UCSD-AML1 (cell line): ENCODE data around the gene PLEKHS1.
A peak's percentile ranks its signal among the peaks of the same experiment; 100 is the strongest.
"Not testable (repeated sequence)": the region's sequence is repeated elsewhere in the genome, so short reads cannot be mapped to it uniquely, and the experiment has no call there.

ENCODE experiments used
- DNase-seq: peaks from one replicate; lab custom pipeline; 2025; ENCODE audit not compliant: unreplicated experiment; lab: John Stamatoyannopoulos, UW

Gene PLEKHS1

DNA sequence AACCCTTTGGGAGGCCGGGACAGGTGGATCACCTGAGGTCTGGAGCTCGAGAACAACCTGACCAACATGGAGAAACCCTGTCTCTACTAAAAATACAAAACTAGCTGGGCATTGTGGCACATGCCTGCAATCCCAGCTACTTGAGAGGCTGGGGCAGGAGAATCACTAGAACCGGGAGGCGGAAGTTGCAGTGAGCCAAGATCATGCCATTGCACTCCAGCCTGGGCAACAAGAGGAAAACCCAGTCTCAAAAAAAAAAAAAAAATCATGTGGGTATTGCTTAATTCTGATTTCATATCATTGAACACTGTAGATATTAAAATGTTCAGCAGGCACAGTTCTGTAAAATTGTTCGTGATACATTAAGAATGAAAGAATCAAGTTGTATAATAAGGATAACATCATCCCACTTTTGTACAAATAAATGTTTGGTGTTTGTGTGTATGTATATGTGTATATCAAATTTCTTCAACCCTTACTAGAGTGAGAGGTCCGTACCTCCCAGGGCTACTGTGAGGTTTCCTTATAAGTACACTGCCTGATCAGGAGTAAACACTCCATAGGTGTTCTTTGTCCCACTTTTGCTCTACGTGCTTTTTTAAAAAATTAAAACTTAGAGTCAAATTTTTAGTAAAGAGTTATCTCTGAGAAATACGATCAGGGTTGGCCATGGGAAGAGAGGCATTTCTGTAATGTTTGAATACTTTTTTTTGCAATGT, 31.7 kb downstream of the PLEKHS1 start:
- DNase-seq = no peak

DNA sequence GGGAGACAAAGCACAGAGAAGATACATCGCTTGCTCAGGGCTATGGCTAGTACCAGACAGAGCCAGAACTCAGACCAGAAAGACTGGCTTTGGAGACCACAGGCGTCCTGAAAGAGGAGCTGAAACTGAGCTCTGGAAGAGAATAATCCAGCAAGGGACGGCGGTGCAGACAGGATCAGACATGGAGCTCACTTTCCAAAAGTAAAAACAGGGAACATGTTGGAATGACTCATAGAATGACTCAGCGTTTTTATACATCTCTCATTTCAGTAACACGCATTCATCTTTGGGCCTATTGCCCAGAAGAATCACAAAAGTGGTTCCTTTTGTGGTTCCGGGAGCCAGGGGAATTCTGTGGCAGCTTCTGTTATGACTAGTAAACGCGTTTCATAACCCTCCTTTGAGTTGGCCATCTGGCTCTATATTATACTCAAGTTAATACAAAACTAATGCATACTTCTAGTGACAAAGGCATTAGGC, 37.2 kb downstream of the PLEKHS1 start:
- DNase-seq = no peak

DNA sequence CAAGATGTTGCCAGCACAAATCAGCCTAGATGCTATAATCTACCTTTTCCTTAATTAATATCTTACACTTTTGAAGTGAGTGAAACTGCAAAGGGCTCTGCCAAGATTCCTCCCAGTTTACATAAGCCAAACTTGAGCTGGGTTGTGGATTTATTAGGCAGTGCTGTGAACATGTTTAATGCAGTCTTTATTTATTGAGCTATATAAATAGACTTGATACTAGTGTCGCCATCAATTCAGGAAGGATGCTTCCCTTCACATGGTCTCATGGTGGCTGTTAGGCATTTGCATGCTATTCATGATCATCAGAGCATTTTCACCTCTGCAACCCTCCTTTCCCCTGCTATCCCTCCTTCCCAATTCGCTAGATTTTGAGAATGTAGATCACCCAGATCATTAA, 40.2 kb downstream of the PLEKHS1 start:
- DNase-seq = no peak

DNA sequence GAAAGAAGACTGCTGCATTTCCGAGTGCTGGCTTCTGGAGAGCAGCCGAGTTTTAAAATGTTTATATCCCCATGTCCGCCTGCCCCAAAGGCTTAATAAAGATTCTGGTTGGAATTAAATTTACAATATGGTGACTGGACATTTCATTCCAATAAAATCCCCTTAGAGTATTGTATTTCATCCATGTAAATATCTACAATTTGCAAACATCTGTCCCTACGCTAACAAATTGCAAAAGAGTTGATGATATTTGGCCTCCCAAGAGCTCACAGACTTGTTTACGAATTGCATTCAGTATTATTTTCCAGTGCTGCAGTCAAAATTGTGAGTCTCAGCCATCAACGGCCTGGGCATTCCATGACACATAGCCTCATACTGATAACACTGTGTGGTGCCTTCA, 50.1 kb downstream of the PLEKHS1 start:
- DNase-seq = no peak

DNA sequence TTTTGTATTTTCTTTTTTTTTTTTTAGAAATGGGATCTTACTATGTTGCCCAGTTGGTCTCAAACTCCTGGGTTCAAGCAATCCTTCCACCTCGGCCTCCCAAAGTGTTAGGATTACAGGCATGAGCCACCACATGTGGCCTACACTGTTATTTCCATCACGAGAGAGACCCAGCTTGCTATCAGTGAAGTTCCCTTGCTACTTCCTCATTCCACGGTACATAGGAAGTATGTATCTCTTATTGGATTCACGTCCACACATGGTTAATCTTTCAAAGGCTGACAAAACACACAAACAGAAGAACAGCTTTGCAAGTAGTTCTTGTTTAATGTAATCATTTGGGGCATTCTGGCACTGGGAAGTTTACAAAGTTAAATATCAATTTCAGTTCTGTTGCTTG, 51.5 kb downstream of the PLEKHS1 start:
- no peak for DNase-seq

DNA sequence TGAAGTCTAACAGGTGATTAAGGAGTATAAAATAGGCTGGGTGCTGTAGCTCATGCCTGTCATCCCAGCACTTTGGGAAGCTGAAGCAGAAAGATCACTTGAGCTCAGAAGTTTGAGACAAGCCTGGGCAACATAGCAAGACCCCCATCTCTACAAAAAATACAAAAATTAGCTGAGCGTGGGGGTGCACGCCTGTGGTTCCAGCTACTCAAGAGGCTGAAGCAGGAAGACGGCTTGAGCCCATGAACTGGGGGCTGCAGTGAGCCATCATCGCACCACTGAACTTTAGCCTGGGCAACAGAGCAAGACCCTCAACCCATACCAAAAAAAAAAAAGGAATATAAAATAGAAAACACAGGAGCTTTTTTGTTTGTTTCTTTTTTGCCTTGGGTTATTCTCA, 55.0 kb downstream of the PLEKHS1 start:
- no peak for DNase-seq

DNA sequence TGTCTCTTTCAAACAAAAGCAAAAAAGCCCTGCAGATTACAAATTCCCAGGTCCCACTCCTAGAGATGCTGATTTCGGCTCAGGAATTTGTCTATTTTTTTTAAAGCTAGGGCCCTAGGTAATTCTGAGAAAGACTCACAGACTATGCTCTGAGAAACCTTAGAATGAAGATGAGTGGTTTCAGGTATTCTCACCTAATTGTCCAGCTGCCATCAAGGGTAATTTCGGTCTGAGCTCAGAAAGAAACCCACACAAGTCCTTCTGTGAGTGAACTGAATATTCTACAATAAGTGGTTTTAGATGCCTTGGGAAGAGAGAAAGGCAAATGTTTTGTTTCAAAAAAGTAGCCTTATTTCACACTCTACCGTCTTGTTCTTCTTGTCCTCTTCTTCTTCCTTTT, 56.7 kb downstream of the PLEKHS1 start:
- no peak for DNase-seq

DNA sequence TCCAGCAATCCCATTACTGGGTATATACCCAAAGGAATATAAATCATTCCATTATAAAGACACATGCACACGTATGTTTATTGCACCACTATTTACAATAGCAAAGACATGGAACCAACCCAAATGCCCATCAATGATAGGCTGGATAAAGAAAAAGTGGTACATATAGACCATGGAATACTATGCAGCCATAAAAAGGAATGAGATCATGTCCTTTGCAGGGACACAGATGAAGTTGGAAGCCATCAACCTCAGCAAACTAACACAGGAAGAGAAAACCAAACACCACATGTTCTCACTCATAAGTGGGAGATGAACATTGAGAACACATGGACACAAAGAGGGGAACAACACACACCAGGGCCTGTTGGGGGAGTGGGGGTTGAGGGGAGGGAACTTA, 63.2 kb downstream of the PLEKHS1 start:
- not testable (repeated sequence) for DNase-seq

DNA sequence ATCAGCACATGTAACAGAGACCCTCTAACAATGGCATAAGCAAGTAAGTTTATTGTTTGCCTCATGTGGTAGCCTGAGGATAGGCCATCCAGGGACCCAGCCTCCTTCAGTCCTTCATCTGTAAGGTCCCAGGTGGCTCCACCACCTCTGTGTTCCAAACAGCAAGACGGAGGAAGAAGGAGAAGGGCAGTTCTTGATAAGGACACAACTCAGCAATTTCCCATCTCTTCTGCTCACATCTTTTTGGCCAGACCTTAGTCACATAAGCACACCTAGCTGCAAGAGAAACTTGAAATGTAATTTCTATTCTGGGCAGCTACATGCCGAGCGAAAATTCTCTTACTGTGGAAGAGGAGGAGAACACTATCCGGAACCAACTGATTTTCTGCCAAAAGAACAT, 68.5 kb downstream of the PLEKHS1 start:
- DNase-seq = no peak

DNA sequence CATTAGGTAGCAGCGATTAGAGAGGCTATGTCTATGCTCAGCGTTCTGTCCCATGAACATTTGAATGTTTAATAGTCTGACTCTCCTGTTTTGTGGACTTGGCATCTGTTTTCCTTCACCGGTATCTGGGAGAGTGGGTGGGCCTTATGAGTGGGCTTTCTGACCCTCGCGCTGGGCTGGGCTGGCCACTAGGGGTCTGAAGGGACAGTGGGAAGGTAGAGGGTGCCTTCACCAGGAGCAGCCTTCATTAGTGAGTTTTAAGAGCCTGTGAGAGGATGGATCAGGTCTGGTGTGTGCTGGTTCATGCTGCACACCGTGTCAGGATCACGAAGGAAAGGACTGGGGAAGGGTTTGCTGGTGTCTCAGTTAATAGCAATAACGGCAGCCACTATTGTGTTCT, 69.0 kb downstream of the PLEKHS1 start:
- peak; percentile 12 for DNase-seq

DNA sequence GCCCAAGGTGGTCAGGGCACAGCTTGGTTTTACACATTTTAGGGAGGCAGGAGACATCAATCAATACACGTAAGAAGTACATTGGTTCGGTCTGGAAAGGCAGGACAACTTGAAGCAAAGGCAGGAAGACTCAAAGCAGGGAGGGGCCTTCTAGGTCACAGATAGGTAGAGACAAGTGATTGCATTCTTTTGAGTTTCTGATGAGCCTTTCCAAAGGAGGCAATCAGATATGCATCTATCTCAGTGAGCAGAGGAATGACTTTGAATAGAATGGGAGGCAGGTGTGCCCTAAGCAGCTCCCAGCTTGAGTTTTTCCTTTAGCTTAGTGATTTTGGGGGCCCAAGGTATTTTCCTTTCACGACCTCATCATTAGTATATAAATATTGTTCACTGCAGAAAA, 69.8 kb downstream of the PLEKHS1 start:
- not testable (repeated sequence) for DNase-seq

DNA sequence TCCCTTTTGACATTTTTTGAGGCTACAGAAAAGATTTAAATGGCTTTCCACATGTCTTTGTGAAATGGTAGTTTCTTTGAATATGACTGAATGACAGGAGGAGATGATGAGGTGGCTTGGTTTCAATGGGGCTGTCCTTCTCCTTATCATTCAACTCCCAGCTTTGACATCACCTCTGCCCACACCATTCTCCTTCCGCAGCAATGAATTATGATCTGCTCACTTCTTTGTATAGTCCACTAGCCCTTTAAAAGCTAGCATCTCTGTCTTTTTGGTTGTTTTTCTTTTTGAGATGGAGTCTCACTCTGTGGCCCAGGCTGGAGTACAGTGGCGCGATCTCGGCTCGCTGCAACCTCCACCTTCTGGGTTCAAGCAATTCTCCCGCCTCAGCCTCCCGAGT, 70.7 kb downstream of the PLEKHS1 start:
- DNase-seq = no peak

DNA sequence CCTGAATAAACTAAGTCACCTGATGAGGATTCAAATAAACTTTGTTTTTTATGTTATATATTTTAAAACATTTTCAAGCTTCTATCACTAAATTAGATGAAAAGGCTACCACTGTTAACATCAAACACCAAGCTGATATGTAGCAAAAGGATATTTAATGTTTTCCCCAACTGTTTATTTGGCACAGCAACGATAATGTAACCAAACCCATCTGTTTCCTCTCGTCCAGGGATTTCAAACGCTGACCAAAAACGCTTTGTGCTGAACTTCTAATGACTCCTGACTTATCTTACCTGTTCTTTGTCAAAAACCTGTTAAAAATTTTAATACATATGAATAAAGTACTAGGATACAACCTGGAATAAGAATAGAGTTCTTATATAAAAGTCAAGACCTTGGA, 71.9 kb downstream of the PLEKHS1 start:
- DNase-seq = no peak

DNA sequence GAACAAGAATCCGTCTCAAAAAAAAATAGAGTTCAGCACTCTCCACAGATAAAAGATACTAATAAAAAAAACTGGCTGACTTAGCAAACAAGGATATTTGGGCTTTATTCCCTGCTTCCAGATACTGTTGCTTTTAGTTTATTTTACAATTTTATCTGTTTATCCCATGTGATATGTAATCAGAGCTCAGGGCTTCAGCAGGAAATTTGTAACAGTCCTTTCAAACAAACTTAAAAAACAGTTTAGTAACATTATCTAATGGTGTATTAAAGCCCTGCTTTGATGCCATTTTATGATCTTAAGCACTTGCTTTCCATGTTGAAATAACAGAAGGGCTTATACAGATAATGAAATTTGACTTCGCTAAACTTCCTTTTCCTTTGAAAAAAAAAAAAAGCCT, 74.3 kb downstream of the PLEKHS1 start:
- no peak for DNase-seq

DNA sequence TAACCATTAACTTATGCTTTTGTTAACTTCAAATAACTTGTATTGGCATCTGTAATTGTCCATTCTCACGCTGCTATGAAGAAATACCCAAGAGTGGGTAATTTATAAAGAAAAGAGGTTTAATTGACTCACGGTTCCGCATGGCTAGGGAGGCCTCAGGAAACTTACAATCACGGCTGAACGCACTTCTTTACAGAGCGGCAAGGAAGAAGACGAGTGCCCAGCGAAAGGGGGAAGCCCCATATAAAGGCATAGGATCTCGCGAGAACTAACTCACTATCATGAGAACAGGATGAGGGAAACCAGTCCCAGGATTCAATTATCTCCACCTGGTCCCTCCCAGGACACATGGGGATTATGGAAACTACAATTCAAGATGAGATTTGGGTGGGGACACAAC, 77.1 kb downstream of the PLEKHS1 start:
- DNase-seq = not testable (repeated sequence)
